GM20431 (cell line): ENCODE data around the gene LRRC17.
"Not testable (repeated sequence)": the region's sequence is repeated elsewhere in the genome, so short reads cannot be mapped to it uniquely, and the experiment has no call there.

Source experiments
- in situ Hi-C: fragments of 300-500 bp; cut with MseI, MboI; formaldehyde crosslinking; loops from one replicate; pipeline ENCODE4 v1.15.0; 2020; ENCODE audit warnings: low sequenced_read_pairs; ENCODE audit not compliant: unreplicated experiment

The LRRC17 gene

DNA sequence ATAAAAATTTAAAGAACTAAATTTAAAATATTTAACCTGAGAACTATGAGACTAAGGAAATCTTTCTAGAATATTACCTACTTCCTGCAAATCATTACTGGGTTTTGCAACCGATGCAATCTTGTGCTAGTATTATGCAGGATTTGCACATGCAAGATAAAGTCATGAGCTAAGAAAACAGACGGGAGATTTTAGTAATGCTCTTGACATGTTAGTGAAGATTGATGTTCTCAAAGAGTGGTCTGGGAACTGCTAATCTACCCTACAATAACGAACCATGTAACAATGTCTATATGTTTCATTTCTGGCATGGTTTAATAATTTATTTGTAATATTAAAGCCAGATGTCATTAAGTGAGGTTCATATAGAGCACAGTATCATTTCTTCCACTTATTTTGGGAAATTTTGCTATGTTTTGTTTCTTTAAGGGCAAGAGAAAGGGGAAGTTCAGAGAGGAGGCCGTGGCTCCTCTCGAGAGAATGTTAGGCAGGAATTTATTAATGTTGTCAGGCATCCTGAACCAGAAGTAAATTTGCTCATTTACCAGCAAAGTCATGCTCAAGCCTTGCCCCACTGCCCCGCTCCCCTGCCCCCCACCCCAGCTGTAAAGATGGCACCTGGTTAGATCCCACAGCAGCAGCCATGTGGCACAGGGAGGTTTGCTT is 22.8 kb downstream of the LRRC17 start:
- in situ Hi-C loops, result no loop called here

DNA sequence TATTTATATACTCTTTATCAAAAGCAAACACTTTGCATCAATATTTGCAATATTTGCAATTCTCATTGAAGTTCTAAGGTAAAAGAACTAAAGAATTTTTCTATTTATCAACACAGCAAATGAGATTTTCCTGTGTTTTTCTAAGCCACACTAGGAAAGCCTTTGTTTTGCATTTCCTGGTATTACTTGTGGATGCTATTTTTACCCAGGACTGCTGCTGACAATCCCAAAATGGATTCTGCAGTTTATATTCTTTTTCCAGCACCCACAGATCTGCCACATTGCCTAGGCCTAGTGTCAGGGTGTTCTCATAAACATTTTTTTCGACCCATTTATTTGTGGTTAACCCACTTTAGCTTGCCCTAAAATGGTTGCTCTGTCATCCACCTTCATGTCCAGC is 25.9 kb downstream of the LRRC17 start:
- in situ Hi-C loops, result no loop called here

DNA sequence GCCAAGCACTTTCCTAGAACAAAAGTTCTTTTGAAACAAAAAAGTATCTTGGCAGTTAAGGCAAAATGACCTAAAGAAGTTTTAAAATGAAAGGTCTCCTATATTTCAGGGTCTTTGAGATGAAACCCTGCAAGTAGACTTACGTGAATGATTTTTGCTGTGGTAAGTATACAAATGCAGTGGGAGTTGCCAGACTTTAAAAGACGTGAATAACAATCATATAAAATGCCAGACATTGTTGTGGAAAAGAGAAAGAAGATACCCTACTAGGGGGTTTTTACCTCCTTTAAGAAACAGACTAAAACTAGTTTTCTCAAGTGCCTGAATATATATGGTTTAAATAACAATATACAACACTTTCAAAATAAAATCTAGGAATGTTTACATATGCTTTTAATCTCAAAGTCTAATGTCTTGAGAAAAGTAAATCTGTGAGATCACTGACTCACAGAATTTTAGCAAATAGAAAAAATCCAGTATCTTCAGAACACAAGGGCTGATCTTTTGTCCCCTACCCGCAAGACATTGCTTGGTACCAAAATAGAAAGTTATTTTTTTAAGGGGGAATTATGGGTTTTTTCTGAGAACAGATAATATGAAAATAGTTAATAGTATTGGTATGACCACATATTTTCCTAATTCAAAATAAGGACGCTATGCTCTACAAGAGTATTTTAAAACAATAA is 29.5 kb downstream of the LRRC17 start:
- in situ Hi-C loops, result no loop called here

DNA sequence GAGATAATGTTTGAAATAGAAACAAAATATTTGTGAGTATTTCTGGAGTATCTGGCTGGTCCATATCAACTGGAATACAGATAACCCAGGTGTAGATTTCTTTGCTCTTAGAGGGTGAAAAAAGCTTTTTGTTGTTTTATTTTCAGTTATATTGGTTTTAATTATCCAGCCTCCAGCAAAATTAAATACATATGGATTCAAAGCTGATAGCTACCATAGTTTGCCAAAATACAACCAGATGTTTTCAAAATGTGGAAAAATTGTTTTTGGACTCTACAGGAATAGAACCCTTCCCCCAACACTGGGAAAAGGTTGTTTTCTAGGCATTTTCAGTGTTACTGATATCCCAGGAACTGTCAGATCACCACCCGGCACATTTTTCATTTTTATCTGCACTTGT is 30.1 kb downstream of the LRRC17 start:
- in situ Hi-C loops, result no loop called here

DNA sequence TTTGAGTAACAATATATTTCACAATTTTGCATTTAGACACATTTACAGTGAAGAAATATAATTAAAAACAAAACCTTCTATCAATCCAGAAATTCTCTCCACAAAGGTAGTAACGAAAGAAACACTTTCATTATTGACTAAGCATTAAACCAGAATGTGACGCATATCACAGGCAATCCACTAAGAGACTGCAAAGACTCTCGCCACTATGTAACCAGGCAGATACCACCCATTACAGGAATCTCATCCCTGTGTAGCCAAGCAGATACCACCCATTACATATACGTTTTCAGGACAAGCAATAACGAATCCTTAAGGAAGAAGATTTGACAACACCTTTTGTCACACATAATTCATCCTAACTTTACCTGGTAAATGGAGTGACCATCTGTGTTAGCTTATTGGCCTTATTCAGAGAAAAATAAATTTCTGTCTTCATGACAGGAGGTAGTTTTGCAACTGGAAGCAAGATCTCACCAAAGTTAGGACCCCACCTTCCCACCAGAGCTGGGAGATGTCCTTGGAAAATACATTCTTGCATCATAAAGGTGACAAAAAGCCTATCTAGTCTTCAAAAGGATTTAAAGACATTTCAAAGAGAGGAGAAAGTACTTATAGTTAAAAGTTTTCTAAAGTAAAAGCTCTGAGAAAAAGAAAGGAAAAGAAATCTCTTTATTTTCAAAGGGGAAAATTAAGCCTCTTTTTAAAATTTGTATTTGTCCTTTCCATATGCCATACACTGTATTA is 30.8 kb downstream of the LRRC17 start:
- in situ Hi-C loops, result no loop called here

DNA sequence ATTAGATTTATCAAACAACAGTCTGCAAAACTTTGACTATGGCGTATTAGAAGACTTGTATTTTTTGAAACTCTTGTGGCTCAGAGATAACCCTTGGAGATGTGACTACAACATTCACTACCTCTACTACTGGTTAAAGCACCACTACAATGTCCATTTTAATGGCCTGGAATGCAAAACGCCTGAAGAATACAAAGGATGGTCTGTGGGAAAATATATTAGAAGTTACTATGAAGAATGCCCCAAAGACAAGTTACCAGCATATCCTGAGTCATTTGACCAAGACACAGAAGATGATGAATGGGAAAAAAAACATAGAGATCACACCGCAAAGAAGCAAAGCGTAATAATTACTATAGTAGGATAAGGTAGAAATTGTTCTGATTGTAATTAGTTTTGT is 31.4 kb downstream of the LRRC17 start:
- in situ Hi-C loops, result no loop called here

DNA sequence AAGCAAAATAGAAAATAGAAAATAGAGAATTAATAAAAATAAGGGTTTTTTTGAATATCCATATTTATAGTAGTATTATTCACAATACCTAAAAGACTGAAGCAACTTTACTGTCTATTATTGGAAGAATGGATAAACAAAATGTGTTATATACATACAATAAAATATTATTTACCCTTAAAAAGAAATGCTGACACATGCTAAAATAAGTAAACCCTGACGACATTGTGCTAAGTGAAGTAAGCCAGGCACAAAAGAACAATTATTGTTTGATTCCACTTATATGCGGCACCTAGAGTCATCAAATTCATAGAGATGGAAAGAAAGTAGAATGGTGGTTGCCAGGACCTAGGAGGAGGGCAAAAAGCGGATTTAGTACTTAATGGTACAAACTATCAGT is 39.0 kb downstream of the LRRC17 start:
- in situ Hi-C loops, result no loop called here

DNA sequence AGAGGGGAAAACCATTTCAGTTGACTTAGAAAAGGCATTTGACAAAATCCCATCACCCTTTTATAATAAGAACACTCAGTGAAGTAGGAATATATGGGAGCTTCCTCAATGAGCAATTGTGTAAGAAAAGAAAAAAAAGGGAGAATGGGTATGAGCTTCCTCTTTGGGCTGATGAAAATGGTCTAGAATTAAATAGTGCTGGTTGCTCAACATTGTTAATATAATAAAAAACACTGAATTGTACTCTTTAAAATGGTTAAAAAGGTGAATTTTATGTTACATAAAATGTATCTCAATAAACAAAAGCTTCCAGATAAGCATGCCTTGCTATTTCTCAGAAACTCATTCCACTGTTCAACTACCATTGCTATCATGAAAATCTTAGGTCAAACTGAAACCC is 40.6 kb downstream of the LRRC17 start:
- in situ Hi-C loops, result no loop called here

DNA sequence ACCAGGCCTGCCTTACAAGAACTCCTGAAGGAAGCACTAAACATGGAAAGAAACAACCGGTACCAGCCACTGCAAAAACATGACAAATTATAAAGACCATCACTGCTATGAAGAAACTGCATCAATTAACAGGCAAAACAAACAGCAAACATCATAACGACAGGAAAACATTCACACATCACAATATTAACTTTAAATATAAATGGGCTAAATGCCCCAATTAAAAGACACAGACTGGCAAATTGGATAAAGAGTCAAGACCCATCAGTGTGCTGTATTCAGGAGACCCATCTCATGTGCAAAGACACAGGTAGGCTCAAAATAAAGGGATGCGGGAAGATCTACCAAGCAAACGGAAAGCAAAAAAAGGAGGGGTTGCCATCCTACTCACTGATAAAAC is 41.6 kb downstream of the LRRC17 start:
- in situ Hi-C loops, result not testable (repeated sequence)

DNA sequence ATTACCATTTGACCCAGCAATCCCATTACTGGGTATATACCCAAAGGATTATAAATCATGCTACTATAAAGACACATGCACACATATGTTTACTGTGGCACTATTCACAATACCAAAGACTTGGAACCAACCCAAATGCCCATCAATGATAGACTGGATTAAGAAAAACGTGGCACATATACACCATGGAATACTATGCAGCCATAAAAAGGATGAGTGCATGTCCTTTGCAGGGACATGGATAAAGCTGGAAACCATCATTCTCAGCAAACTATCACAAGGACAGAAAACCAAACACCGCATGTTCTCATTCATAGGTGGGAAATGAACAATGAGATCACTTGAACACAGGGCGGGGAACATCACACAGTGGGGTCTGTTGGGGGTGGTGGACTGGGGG is 45.2 kb downstream of the LRRC17 start:
- in situ Hi-C loops, result not testable (repeated sequence)

DNA sequence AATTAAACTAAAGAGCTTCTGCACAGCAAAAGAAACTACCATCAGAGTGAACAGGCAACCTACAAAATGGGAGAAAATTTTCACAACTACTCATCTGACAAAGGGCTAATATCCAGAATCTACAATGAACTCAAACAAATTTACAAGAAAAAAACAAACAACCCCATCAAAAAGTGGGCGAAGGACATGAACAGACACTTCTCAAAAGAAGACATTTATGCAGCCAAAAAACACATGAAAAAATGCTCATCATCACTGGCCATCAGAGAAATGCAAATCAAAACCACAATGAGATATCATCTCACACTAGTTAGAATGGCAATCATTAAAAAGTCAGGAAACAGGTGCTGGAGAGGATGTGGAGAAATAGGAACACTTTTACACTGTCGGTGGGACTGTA is 49.2 kb downstream of the LRRC17 start:
- in situ Hi-C loops, result not testable (repeated sequence)

DNA sequence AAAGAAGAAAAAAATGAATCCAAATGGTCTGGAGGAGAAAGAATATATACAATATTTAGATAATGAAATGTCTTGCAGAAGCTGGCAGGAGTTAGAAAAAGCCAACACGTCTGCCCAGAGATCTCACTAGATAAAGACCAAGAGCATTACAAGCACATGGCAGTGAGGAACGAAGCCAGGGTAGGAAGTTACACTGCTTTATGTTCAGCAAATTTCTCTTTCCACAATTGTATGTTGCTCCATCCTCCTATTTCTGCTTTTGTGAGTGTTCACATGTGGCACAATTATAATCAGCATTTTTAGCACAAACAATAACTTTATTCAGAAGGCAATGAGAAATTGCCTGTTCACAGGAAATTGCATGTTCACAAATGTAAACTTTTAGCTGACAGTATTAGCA is 53.7 kb downstream of the LRRC17 start:
- in situ Hi-C loops, result no loop called here

DNA sequence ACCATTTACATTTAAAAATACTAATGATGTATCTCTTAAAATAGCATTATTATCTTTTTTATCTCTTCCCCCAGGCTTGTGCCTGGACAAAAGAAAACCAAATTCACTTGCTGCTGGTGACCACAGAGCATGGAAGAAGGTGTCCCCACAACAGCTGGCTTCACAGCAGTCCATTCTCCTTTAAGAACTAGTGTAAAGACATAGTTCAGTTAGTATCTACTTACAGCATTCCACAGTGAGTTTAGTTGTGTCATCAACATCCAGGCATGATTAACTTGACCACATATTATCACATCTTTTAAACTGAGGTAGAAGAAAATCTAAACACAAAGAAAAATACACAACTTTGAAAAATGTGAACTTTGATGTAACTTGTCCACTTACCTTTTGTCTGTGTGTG is 55.0 kb downstream of the LRRC17 start:
- in situ Hi-C loops, result no loop called here

DNA sequence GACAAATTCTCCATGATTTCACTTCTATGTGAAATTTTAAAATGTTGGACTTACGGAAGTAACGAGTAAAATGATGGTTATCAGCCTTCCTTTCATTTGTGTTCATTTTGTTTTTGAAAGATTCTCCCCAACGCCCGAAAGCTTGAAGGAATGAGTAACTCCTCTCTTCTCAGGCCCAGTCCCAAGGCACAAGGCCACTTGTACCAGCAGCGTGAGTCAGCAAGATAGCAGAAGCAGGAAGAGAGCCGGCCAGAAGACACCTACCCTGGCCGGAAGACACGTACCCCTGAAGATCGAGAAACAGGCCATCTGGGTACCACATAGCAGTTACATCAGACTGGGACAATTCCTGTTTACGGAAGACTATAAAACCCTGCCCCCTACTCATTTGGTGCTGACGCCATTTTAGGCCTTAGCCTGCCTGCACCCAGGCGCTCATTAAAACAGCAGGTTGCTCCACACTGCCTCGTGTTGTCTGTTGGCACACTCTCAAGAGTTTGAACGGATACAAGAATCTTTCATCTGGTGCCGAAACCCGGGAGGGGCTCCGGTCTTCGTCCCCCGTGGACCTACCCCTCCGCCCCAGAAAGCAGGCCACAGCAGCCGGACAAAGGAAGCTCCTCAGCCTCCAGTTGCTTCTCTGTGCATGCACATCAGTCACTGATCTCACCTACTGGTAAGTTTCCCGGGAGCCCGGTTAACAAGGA is 60.4 kb downstream of the LRRC17 start:
- in situ Hi-C loops, result no loop called here

DNA sequence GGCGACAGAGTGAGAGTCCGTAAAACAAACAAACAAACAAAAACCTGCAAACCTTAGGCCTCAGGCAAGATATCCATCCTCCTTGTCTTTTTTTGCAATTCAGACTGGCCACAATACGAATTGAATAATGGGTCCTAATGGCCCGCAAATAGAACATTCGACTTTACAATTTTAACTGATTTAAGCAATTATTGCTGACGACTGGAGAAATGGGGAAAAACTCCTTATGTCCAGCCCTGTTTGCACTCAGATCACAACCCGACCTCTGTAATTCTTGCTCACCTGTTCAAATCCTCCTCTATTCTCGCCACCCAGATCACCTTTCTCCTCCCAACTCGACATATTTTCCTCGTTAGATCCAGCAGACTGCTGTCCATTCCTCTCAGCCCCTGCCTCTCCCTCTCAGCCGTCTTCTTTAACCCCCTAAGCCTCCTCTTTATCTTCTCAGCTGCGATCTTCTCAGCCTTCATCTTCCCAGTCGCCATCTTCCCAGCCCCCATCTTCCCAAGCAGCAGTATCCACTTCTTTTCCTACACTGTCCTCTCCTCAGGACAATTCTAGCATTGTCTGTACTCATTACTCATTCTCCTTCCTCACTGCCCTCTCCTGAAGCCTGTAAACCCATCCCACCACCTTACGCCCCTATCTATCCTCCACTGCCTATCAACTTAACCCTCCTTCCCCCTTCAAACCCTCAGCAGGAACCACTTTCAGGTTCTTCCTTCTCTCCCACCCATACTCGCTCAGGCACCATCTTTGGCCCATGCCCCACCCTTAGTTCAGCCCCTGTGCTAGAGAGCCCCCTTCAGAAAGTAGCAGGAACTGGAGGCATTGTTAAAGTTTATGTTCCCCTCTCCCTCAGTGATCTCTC is 61.8 kb downstream of the LRRC17 start:
- in situ Hi-C loops, result no loop called here

DNA sequence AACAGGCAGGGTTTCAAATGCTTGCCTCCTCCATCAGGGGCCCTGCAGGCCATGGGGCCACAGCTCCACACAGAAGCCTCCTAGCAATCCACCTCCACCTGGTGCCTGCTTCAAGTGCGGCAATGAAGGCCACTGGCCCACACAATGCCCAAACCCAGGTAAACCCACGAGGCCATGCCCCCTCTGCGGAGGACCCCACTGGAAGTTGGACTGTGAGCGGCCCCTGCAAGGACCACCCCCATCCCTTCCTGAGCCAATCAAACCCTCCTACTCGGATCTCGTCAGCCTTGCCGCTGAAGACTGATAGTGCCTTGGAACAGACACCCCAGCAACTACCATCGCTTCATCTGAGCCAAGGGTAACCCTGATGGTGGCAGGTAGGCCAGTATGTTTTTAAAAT is 63.1 kb downstream of the LRRC17 start:
- in situ Hi-C loops, result no loop called here

DNA sequence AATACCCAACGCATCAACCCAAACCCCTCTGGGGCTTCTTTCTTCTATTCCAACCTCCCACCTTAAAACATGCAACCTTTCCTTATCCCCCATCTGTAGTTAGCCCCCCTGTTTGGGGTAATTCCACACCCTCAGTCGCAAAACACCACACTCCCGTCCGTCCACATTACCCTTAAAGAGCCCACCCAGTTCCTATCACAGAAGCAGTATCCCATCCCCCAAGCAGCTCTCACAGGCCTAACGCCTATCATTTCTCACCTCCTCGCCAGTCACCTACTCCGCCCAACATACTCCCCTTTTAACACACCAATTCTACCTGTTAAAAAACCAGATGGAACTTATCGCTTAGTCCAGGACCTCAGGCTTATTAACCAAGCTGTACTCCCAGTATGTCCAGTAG is 63.7 kb downstream of the LRRC17 start:
- in situ Hi-C loops, result no loop called here

DNA sequence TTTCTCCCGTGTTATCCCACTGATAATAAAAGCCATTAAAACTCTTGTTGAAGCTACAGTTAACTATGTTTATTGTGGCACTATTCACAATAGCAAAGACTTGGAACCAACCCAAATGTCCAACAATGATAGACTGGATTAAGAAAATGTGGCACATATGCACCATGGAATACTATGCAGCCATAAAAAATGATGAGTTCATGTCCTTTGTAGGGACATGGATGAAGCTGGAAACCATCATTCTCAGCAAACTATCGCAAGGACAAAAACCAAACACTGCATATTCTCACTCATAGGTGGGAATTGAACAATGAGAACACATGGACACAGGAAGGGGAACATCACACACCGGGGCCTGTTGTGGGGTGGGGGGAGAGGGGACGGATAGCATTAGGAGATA is 64.8 kb downstream of the LRRC17 start:
- in situ Hi-C loops, result not testable (repeated sequence)

DNA sequence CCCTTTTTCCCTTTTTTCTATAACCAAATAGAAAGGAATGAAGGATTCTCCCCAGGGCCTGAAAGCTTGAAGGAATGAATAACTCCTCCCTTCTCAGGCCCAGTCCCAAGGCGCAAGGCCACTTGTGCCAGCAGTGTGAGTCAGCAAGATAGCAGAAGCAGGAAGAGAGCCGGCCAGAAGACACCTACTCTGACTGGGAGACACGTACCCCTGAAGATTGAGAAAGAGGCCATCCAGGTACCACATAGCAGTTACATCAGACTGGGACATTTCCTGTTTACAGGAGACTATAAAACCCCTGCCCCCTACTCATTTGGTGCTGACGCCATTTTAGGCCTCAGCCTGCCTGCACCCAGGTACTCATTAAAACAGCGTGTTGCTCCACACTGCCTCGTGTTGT is 65.5 kb downstream of the LRRC17 start:
- in situ Hi-C loops, result no loop called here

DNA sequence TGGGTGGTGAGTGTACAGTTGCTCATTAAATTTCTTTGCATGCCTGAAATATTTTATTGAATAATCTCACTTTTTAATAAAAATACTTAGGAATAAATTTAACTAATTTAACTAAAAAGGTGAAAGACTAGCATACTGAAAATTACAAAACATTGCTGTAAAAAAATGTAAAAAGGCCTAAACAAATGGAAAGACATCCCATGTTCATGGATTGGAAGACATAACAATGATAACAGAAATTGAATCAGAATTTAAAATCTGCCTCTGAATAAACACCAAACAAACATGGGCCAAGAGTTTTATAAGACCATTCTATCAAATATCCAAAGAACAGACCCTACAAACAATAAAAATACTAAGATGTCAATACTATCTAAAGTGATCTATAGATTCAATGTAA is 66.9 kb downstream of the LRRC17 start:
- in situ Hi-C loops, result no loop called here
